Upper lobe of right lung (tissue), 1 donor: ENCODE results near the gene TLR3. TPM values are rescaled to one million over a fixed set of nuclear protein-coding genes. Genes with fewer than 3 reads are reported as not detected.
A peak's percentile ranks its signal among the peaks of the same experiment; 100 is the strongest.

Experiments used
- ATAC-seq: fragments of 200-7000 bp; cut with Tn5 transposase; one replicate; pipeline ENCODE4 v1.9.1; 2020; ENCODE audit warnings: mild to moderate bottlenecking, moderate library complexity
- DNase-seq: peaks from one replicate; pipeline ENCODE4 v3.0.0-alpha.2; 2020
- H3K27ac ChIP-seq: fragments of 200-600 bp; one replicate; pipeline ENCODE4 v1.8.0; 2022
- H3K27me3 ChIP-seq: fragments of 200-600 bp; one replicate; pipeline ENCODE4 v1.8.0; 2022; ENCODE audit warnings: mild to moderate bottlenecking
- H3K36me3 ChIP-seq: fragments of 200-600 bp; one replicate; pipeline ENCODE4 v1.8.0; 2022
- H3K4me1 ChIP-seq: fragments of 200-600 bp; one replicate; pipeline ENCODE4 v1.8.0; 2022
- H3K4me3 ChIP-seq: fragments of 200-600 bp; one replicate; pipeline ENCODE4 v1.8.0; 2022; ENCODE audit warnings: mild to moderate bottlenecking
- H3K9me3 ChIP-seq: fragments of 200-600 bp; one replicate; pipeline ENCODE4 v1.8.0; 2022
- CTCF ChIP-seq: fragments of 200-600 bp; IDR thresholded peaks from one replicate; pipeline ENCODE4 v1.8.0; 2022; ENCODE audit warnings: antibody characterized with exemption
- intact Hi-C: fragments of 100-400 bp; cut with DNase I; formaldehyde crosslinking; loops from one replicate; pipeline ENCODE4 v1.11.0; 2022
- total RNA-seq: library from RNA; stranded (reverse); fragmentation: NEBNext Ultra II Directional; extraction: Animal tissue kit (Norgen Biotek cat#: 25700); gene quantifications from one replicate; pipeline ENCODE4 v1.2.1, GENCODE V29; 2021
- donor health status: DM: no; HTN: yes; CAD: no; lungs with severe emphysema.

TLR3 gene
- total RNA-seq, 1 donor from 2014 or later, result 28.5 TPM

DNA sequence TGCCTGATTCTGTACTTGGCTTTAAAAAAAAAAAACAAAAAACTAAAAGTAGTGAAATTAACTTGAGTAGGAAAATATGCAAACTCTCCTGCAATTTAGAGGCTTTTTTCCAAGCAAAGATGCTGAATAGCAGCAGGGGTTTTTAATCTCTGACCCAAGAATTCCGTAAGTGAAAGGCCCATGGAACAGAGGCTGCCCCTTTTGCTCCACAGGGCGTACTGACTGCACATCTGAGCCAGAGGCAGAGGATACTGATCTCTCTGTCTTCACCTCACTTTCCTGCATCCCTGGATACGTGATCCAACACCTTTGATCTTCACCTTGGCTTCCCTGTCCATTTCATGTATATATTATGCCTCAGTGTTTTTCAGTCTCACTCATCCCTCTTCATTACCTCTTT lies 39.4 kb downstream of the TLR3 start:
- Histone ChIP-seq H3K36me3 (no peaks in the 10 kb centered on the region), H3K9me3 (no peaks in the 10 kb centered on the region), H3K27ac (no peak overlapping the region), H3K4me1 (peaks cover 8% of the 10 kb centered on the region), H3K4me3 (no peak overlapping the region), H3K27me3 (peaks cover 19% of the 10 kb centered on the region)
- intact Hi-C loops, result no loop called here
- DNase-seq, result no peak
- no peak for TF ChIP-seq CTCF
- ATAC-seq, result no peak

- no peak overlapping the region for H3K4me3 ChIP-seq
- H3K27ac ChIP-seq, result no peak overlapping the region
- peaks cover 13% of the 10 kb centered on the region for H3K27me3 ChIP-seq
- DNase-seq, result no peak
- no peaks in the 10 kb centered on the region for H3K9me3 ChIP-seq
- intact Hi-C loops, result no loop called here
- no peak for ATAC-seq
- H3K4me1 ChIP-seq, result peaks cover 8% of the 10 kb centered on the region
- H3K36me3 ChIP-seq, result no peaks in the 10 kb centered on the region
- TF ChIP-seq CTCF, result no peak
Measured at GRCh38 chr4:186109245-186109644, 40.3 kb downstream of the TLR3 start.

DNA sequence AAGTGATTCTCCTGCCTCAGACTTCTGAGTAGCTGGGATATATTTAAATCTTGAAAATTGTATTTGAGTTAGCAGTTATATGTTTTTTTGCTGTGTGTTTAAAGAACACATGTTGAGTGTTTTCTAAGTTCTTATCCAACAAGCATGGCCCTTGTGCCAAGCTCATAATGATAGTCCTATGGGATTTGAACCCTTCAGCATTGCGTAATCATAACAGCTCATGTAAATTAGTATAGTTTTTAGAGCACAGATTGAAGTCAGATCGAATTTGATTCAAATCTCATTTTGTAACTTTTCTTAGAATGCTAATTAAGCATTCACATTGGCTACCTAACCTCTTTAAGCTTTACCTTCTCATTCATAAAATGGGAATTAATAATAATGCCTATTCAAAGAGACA lies 47.7 kb downstream of the TLR3 start:
- H3K4me3 ChIP-seq, result no peak overlapping the region
- H3K27me3 ChIP-seq, result no peaks in the 10 kb centered on the region
- H3K27ac ChIP-seq, result no peak overlapping the region
- H3K4me1 ChIP-seq, result no peaks in the 10 kb centered on the region
- H3K36me3 ChIP-seq, result no peaks in the 10 kb centered on the region
- ATAC-seq, result no peak
- DNase-seq, result no peak
- no peak for TF ChIP-seq CTCF
- H3K9me3 ChIP-seq, result no peaks in the 10 kb centered on the region
- intact Hi-C loops, result no loop called here

DNA sequence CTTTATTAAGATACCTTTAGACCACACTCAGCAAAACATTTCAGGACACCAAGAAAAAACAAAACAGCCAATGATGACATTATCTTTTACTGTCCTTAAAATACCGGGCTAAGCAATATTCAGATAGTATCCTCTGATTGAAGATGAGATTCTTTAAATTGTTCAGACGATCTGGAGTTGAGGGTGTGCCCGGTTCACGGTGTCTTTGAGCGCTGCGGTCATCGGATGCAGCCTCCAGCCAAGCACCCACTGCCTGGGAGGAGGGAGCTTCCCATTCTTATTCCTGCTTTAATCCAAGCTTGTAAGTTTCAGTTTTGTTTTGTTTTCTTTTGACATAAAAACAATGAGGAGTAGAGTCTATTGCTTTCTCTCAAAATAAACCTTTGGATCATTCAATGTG lies 49.6 kb downstream of the TLR3 start:
- Histone ChIP-seq H3K36me3 (no peaks in the 10 kb centered on the region), H3K27me3 (no peaks in the 10 kb centered on the region), H3K27ac (no peak overlapping the region), H3K9me3 (no peaks in the 10 kb centered on the region), H3K4me1 (no peaks in the 10 kb centered on the region), H3K4me3 (peak overlapping the region; percentile 11)
- ATAC-seq (no peak), DNase-seq (no peak)
- intact Hi-C loops, result no loop called here
- TF ChIP-seq CTCF, result no peak

DNA sequence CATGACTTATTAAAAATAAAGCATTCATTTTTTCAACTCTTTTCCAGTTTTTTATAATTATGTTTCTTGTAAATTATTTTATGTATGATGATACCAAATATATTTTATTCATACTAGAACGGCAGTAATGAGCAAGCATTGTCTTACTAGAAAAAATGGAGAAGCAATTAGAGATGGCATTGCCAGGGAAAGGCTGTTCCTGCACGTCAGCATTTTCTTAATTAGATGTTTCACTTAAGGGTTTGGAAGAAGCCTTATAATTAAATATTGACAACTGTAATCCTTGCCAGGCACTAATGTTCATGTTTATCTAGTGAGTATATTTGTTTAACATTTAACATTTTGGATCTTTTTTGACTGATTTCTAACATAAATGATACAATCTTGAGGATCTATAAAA lies 52.1 kb downstream of the TLR3 start:
- TF ChIP-seq CTCF, result no peak
- Histone ChIP-seq H3K4me3 (no peak overlapping the region), H3K9me3 (no peaks in the 10 kb centered on the region), H3K27ac (no peak overlapping the region), H3K27me3 (no peaks in the 10 kb centered on the region), H3K36me3 (no peaks in the 10 kb centered on the region), H3K4me1 (no peaks in the 10 kb centered on the region)
- intact Hi-C loops, result no loop called here
- ATAC-seq, result no peak
- no peak for DNase-seq

GRCh38 chr4:186128842-186129241 lies 59.9 kb downstream of the TLR3 start:
- ATAC-seq, result no peak

More at GRCh38 chr4:186128842-186129241, 59.9 kb downstream of the TLR3 start:
- no peaks in the 10 kb centered on the region for H3K36me3 ChIP-seq
- H3K9me3 ChIP-seq, result no peaks in the 10 kb centered on the region
- no peak overlapping the region for H3K4me3 ChIP-seq
- no peak overlapping the region for H3K27ac ChIP-seq
- no peaks in the 10 kb centered on the region for H3K27me3 ChIP-seq
- intact Hi-C loops, result no loop called here
- TF ChIP-seq CTCF, result no peak
- no peak for DNase-seq
- no peaks in the 10 kb centered on the region for H3K4me1 ChIP-seq
